ENCODE data around the gene MORN1. TPM values are rescaled to one million over a fixed set of nuclear protein-coding genes. Genes with fewer than 3 reads are reported as not detected.

Gene MORN1
- total RNA-seq, 1 donor from 2014 or later: 5.5 TPM

- Histone ChIP-seq H3K4me3 (ENCODE audit: low read depth, low read length) (no peak overlapping the region), H3K27me3 (ENCODE audit: control insufficient read depth, insufficient read depth, low read length) (peaks cover 10% of the 10 kb centered on the region), H3K36me3 (ENCODE audit: control insufficient read depth, insufficient read depth, low read length) (no peaks in the 10 kb centered on the region)
- no peak for DNase-seq (ENCODE audit: low read depth)
- no peak for TF ChIP-seq CTCF (IDR thresholded peaks at IDR 0.05; ENCODE audit: insufficient read depth, low read length, severe bottlenecking)
- FAIRE-seq: no peak
Measured at GRCh38 chr1:2317230-2318065, 73.9 kb downstream of the MORN1 start.

GRCh38 chr1:2316451-2316961 lies 74.8 kb downstream of the MORN1 start:
- FAIRE-seq: no peak
- no peak overlapping the region for H3K4me3 ChIP-seq (ENCODE audit: low read depth, low read length)
- no peaks in the 10 kb centered on the region for H3K36me3 ChIP-seq (ENCODE audit: control insufficient read depth, insufficient read depth, low read length)
- DNase-seq (ENCODE audit: low read depth): no peak
- H3K27me3 ChIP-seq (ENCODE audit: control insufficient read depth, insufficient read depth, low read length): peaks cover 8% of the 10 kb centered on the region
- no peak for TF ChIP-seq CTCF (IDR thresholded peaks at IDR 0.05; ENCODE audit: insufficient read depth, low read length, severe bottlenecking)

GRCh38 chr1:2315674-2316450 lies 75.5 kb downstream of the MORN1 start:
- DNase-seq (ENCODE audit: low read depth) (no peak), FAIRE-seq (no peak)
- no peak for TF ChIP-seq CTCF (IDR thresholded peaks at IDR 0.05; ENCODE audit: insufficient read depth, low read length, severe bottlenecking)
- peaks cover 3% of the 10 kb centered on the region for H3K27me3 ChIP-seq (ENCODE audit: control insufficient read depth, insufficient read depth, low read length)
- H3K36me3 ChIP-seq (ENCODE audit: control insufficient read depth, insufficient read depth, low read length): no peaks in the 10 kb centered on the region
- H3K4me3 ChIP-seq (ENCODE audit: low read depth, low read length): no peak overlapping the region

GRCh38 chr1:2314803-2315673 lies 76.3 kb downstream of the MORN1 start:
- H3K4me3 ChIP-seq (ENCODE audit: low read depth, low read length): peak overlapping the region; percentile 51
- peak; percentile 63 for TF ChIP-seq CTCF (IDR thresholded peaks at IDR 0.05; ENCODE audit: insufficient read depth, low read length, severe bottlenecking)
- DNase-seq (ENCODE audit: low read depth): no peak
- no peak for FAIRE-seq
- peaks cover 1% of the 10 kb centered on the region for H3K36me3 ChIP-seq (ENCODE audit: control insufficient read depth, insufficient read depth, low read length)
- no peaks in the 10 kb centered on the region for H3K27me3 ChIP-seq (ENCODE audit: control insufficient read depth, insufficient read depth, low read length)

- Histone ChIP-seq H3K36me3 (ENCODE audit: control insufficient read depth, insufficient read depth, low read length) (peaks cover 1% of the 10 kb centered on the region), H3K27me3 (ENCODE audit: control insufficient read depth, insufficient read depth, low read length) (no peaks in the 10 kb centered on the region), H3K4me3 (ENCODE audit: low read depth, low read length) (peak overlapping the region; percentile 51)
- no peak for TF ChIP-seq CTCF (IDR thresholded peaks at IDR 0.05; ENCODE audit: insufficient read depth, low read length, severe bottlenecking)
- DNase-seq (ENCODE audit: low read depth) (no peak), FAIRE-seq (no peak)
Measured at GRCh38 chr1:2314273-2314802, 77.0 kb downstream of the MORN1 start.

Measured in bronchial epithelial cell (primary cell).